HEK293T (cell line): ENCODE data around the gene SNAP29.
"Not testable (repeated sequence)": the region's sequence is repeated elsewhere in the genome, so short reads cannot be mapped to it uniquely, and the experiment has no call there.

Experiments
- CTCF ChIA-PET: fragments of 350-600 bp; formaldehyde crosslinking; extraction: SDS; loops from one replicate; lab custom pipeline; 2021; ENCODE audit warnings: antibody characterized with exemption, inconsistent platforms; lab: Yijun Ruan, JAX
- POLR2A ChIA-PET: fragments of 350-600 bp; formaldehyde crosslinking; extraction: SDS; loops from one replicate; lab custom pipeline; 2020; ENCODE audit warnings: antibody characterized with exemption, inconsistent platforms; lab: Yijun Ruan, JAX
- DNase-seq: peaks from one replicate; pipeline ENCODE4 v3.0.0; 2012; ENCODE audit warnings: mixed read lengths; ENCODE audit errors: extremely low spot score
- ARNT ChIP-seq: fragments of 450-650 bp; IDR thresholded peaks from 2 replicates; pipeline ENCODE4 v1.6.1; 2017; ENCODE audit warnings: mild to moderate bottlenecking
- BHLHE40 ChIP-seq: fragments of 450-650 bp; IDR thresholded peaks from 2 replicates; pipeline ENCODE4 v1.6.1; 2016; ENCODE audit warnings: mild to moderate bottlenecking, moderate library complexity, borderline replicate concordance
- CTBP1 ChIP-seq: fragments of 450-650 bp; IDR thresholded peaks from 2 replicates; pipeline ENCODE4 v1.6.1; 2016; ENCODE audit warnings: borderline replicate concordance
- ELF4 ChIP-seq: fragments of 450-650 bp; IDR thresholded peaks from 2 replicates; pipeline ENCODE4 v1.6.1; 2017; ENCODE audit warnings: antibody characterized with exemption
- FOXA1 ChIP-seq: fragments of 450-650 bp; IDR thresholded peaks from 2 replicates; pipeline ENCODE4 v1.6.1; 2016; ENCODE audit warnings: mild to moderate bottlenecking
- FOXK2 ChIP-seq: fragments of 450-650 bp; IDR thresholded peaks from 2 replicates; pipeline ENCODE4 v1.6.1; 2016; ENCODE audit warnings: mild to moderate bottlenecking
- FOXM1 ChIP-seq: fragments of 450-650 bp; IDR thresholded peaks from 2 replicates; pipeline ENCODE4 v1.6.1; 2017; ENCODE audit warnings: mild to moderate bottlenecking, borderline replicate concordance
- HDGF ChIP-seq: fragments of 450-650 bp; IDR thresholded peaks from 2 replicates; pipeline ENCODE4 v1.6.1; 2017; ENCODE audit warnings: antibody characterized with exemption, borderline replicate concordance
- L3MBTL2 ChIP-seq: fragments of 450-650 bp; conservative IDR thresholded peaks from 2 replicates; pipeline ENCODE4 v1.6.1; 2016; ENCODE audit warnings: mild to moderate bottlenecking
- LEF1 ChIP-seq: fragments of 450-650 bp; IDR thresholded peaks from 2 replicates; pipeline ENCODE4 v1.6.1; 2017; ENCODE audit warnings: mild to moderate bottlenecking, borderline replicate concordance
- NFRKB ChIP-seq: fragments of 450-650 bp; IDR thresholded peaks from 2 replicates; pipeline ENCODE4 v1.6.1; 2016; ENCODE audit warnings: mild to moderate bottlenecking, moderate library complexity
- SP1 ChIP-seq: fragments of 450-650 bp; IDR thresholded peaks from 2 replicates; pipeline ENCODE4 v1.6.1; 2017
- SUZ12 ChIP-seq: fragments of 450-650 bp; IDR thresholded peaks from 2 replicates; pipeline ENCODE4 v1.6.1; 2016; ENCODE audit warnings: mild to moderate bottlenecking
- TARDBP ChIP-seq: fragments of 450-650 bp; IDR thresholded peaks from 2 replicates; pipeline ENCODE4 v1.6.1; 2016
- ZNF384 ChIP-seq: fragments of 450-650 bp; IDR thresholded peaks from 2 replicates; pipeline ENCODE4 v1.6.1; 2016
- TF ChIP-seq, protein P1 (sequence below): fragments of 450-650 bp; IDR thresholded peaks from 2 replicates; pipeline ENCODE4 v1.6.1; 2016

The SNAP29 gene

DNA sequence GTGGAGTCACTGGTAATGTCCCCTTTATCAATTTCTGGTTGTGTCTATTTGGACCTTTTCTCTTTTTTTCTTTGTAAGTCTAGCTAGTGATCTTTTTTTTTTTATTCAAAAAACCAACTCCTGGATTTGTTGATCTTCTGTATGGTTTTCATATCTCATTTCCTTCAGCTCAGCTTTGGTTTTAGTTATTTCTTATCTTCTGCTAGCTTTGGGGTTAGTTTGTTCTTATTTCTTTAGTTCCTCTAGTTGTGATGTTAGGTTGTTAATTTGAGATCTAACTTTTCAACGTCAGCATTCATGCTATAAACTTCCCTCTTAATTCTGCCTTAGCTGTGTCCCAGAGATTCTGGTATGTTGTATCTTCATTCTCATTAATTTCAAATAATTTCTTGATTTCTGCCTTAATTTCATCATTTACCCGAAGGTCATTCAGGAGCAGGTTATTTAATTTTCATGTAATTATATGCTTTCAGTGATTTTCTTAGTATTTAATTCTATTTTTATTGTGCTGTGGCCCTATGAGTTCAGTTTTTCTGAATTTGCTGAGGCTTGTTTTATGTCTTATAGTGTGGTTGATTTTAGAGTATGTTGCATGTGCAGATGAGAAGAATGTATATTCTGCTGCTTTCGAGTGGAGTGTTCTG, 29.2 kb upstream of the SNAP29 start:
- no peak for DNase-seq
- TF ChIP-seq ARNT, result no peak
- TF ChIP-seq FOXK2, result no peak
- TF ChIP-seq, protein P1, sequence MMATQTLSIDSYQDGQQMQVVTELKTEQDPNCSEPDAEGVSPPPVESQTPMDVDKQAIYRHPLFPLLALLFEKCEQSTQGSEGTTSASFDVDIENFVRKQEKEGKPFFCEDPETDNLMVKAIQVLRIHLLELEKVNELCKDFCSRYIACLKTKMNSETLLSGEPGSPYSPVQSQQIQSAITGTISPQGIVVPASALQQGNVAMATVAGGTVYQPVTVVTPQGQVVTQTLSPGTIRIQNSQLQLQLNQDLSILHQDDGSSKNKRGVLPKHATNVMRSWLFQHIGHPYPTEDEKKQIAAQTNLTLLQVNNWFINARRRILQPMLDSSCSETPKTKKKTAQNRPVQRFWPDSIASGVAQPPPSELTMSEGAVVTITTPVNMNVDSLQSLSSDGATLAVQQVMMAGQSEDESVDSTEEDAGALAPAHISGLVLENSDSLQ, result no peak
- TF ChIP-seq FOXA1, result no peak
- TF ChIP-seq LEF1, result no peak
- TF ChIP-seq CTBP1, result no peak
- no peak for TF ChIP-seq SUZ12
- no peak for TF ChIP-seq NFRKB
- TF ChIP-seq ELF4, result no peak
- no peak for TF ChIP-seq TARDBP
- no peak for TF ChIP-seq HDGF
- TF ChIP-seq SP1, result no peak
- no peak for TF ChIP-seq FOXM1
- no peak for TF ChIP-seq ZNF384
- no peak for TF ChIP-seq BHLHE40
- ChIA-PET POLR2A (no interaction called here), CTCF (no interaction called here)

DNA sequence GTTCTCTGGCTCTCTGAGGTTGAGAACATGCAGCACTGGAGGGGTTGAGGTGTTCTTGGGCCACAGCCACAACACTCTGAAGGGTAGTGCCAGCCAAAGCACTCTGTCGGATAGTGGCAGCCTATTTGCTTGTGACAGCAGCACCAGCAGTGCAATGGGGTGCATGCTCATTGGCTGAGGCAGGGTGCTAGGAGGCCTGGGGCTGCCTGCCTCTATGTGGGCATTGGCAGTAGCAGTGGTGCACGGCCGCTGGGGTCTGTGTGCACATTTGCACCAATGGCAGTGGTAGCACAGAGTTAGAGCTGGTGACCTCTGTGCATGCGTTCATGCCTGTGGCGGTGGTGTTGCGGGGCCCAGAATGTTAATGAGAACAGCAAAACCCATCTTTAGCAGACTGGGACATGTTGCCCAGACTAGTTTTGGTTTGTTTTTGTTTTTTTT, 25.6 kb upstream of the SNAP29 start:
- no peak for DNase-seq
- TF ChIP-seq FOXK2 (no peak), TARDBP (no peak), ARNT (no peak), NFRKB (no peak), L3MBTL2 (no peak), ELF4 (no peak), HDGF (no peak)
- TF ChIP-seq, protein P1, result no peak
- ChIA-PET CTCF (no interaction called here), POLR2A (no interaction called here)

DNA sequence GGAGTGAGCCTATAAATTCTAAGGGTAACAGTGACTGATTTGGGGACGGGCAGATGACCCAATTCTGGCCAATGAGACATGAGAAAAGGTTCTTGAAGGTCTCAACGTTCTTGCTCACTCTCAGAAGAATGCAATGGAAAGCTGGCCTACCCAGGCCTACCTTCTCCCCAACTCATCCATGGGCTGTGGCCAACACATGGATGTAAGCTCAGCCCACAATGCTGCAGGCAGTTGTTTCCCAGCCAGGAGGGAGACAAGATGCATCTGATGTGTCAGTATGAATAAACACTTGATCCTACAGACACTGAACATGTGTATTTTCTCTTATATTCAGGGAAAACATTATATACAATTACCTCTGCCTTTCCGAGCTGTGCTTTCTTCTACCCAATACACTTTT, 24.6 kb upstream of the SNAP29 start:
- ChIA-PET CTCF (no interaction called here), POLR2A (no interaction called here)
- no peak for DNase-seq
- TF ChIP-seq LEF1, result no peak

DNA sequence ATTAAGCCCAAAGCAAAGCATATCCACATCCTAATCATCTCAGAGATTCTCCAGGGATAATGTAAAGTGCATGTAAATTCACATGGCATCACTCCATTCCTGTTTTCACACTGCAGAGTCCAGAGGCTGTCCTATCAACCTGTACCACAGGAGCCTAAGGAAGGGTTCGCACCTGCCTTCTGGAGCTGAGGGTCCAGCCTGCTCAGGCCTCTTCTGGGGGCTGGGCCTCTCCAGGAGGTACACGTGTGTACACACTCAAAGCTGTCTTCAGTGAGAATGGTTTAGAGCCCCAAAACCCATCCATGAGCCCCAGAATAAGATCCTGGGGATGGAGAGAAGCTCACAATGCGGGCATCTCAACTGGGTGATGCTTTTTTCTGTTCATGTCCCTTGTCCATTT, 24.1 kb upstream of the SNAP29 start:
- ChIA-PET POLR2A (no interaction called here), CTCF (no interaction called here)
- no peak for DNase-seq
- TF ChIP-seq FOXA1 (no peak), CTBP1 (no peak), ZNF384 (no peak), TARDBP (no peak), FOXK2 (no peak), SUZ12 (no peak), L3MBTL2 (no peak), NFRKB (no peak)

DNA sequence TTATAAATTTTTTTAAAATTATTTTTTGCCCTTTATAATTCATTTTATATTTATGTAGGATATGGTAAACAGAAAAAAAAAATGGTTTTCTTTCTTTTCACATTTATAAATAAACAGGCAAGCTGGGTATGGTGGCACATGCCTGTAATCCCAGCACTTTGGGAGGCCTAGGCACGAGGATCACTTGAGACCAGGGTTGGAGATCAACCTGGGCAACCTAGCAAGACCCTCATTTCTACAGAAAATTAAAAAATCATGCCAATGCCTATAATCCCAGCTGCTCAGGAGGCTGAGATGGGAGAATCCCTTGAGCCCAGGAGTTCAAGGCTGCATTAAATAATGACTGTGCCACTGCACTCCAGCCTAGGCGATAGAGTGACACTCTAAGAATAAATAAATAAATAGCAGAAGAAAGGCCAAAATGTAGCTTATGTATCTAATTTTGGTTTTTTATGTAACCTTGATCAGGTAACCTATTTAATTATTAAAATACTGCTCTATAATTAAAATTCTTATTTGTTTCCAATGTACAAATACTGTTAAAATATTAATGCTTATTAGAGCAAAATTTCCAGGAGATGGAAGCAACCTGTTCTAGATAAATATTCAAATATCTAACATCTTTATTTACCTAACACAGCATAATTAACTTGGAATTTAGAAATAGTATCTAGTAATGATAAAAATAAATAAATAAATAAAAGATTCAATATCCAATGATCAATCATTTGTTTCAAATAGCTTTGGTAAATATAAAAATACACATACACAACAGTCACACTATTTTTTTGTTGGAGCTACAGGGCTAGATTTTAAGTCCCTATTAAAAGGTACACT, 21.6 kb upstream of the SNAP29 start:
- no peak for DNase-seq
- ChIA-PET POLR2A (no interaction called here), CTCF (no interaction called here)
- TF ChIP-seq NFRKB, result no peak
- no peak for TF ChIP-seq FOXK2

DNA sequence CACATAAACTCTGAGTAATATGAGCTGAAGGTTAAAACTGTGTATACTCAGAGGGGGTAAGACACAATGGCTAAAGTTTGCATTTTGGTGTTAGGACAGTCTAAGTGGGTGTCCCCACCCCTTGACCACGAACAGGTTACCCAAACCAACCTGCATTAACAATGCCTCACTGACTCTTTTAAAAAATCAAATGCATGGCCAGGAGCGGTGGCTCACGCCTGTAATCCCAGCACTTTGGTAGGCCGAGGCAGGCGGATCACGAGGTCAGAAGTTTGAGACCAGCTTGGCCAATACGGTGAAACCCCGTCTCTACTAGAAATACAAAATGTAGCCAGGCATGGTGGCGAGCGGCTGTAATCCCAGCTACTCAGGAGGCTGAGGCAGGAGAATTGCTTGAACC, 19.5 kb upstream of the SNAP29 start:
- CTCF ChIA-PET, result interaction anchor here (0.7 kb wide), 1 partner anchor 27 kb away, joined by 4 read pairs; no protein-coding TSS in a partner anchor
- DNase-seq, POLR2A ChIA-PET: not testable (repeated sequence)

DNA sequence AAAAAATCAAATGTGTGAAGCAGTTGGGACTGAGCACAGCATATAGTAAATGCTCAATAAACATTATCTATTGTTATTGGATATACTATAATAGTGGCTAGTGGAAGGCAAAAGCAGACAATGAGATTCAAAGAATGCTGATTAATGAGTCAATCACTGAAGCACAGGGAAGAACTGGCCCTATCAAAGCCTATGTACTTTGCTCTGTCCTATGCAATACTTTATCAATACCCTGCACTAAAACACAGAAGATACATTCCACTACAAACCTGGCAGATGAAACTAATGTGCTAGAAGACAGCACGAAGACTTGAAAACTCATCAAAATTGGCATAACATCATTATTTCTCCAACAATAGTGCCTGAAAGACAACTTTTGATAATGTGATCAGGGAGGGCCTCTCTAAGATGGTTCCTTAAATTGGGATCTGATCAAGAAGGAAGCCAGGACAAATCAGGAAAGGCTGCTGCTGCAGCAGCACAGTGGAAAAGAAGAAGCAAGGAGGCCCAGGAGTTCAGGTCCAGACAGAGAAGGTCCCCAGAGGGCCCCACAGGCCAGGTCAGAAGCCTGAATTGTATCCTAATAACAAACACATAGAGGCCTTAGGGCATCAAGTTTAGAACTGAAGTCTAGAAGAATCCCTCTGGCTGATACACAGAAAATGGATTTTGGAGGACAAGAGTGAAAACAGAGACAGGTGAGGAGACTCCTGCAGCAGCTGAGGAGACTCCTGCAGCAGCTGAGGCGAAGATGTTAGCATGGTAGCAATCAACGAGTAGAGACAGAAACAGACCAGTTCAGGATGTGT, 18.8 kb upstream of the SNAP29 start:
- CTCF ChIA-PET, result interaction anchor here (0.7 kb wide), 1 partner anchor 26 kb away, joined by 4 read pairs; no protein-coding TSS in a partner anchor
- DNase-seq, result no peak
- POLR2A ChIA-PET, result no interaction called here
- no peak for TF ChIP-seq BHLHE40
- TF ChIP-seq FOXM1, result no peak
- no peak for TF ChIP-seq SP1
